Adipocyte (in vitro differentiated cells): ENCODE results near the gene SS18.

Experiments
- DNase-seq: peaks from one replicate; pipeline ENCODE4 v3.0.0-alpha.2; 2015; ENCODE audit warnings: low read depth
- H3K27me3 ChIP-seq: replicated peaks from 2 replicates; pipeline ENCODE4 v1.7.0; 2013; ENCODE audit warnings: mild to moderate bottlenecking, low read length, moderate library complexity; ENCODE audit not compliant: control insufficient read depth, insufficient read depth
- H3K36me3 ChIP-seq: 2 replicates; pipeline ENCODE4 v1.7.0; 2013; ENCODE audit warnings: low read length, mild to moderate bottlenecking, moderate library complexity; ENCODE audit not compliant: control insufficient read depth, insufficient read depth, severe bottlenecking
- H3K4me1 ChIP-seq: 2 replicates; pipeline ENCODE4 v1.7.0; 2013; ENCODE audit warnings: mild to moderate bottlenecking, low read length, moderate library complexity; ENCODE audit not compliant: control insufficient read depth, insufficient read depth
- H3K4me3 ChIP-seq: 2 replicates; pipeline ENCODE4 v1.7.0; 2013; ENCODE audit warnings: mild to moderate bottlenecking, low read length, moderate library complexity
- H3K9ac ChIP-seq: 2 replicates; pipeline ENCODE4 v1.7.0; 2013; ENCODE audit warnings: mild to moderate bottlenecking, low read length, moderate library complexity
- H3K9me3 ChIP-seq: 2 replicates; pipeline ENCODE4 v1.7.0; 2013; ENCODE audit warnings: mild to moderate bottlenecking, low read length, moderate library complexity; ENCODE audit not compliant: control insufficient read depth

Gene SS18

GRCh38 chr18:26071725-26072124 lies 18.7 kb downstream of the SS18 start:
- Histone ChIP-seq H3K9me3 (peaks cover 14% of the 10 kb centered on the region), H3K9ac (no peak overlapping the region), H3K27me3 (no peaks in the 10 kb centered on the region), H3K36me3 (peaks cover 94% of the 10 kb centered on the region), H3K4me1 (peaks cover 10% of the 10 kb centered on the region), H3K4me3 (no peak overlapping the region)
- DNase-seq: peak; percentile 14

- DNase-seq: no peak
- Histone ChIP-seq H3K9me3 (peaks cover 14% of the 10 kb centered on the region), H3K4me3 (no peak overlapping the region), H3K4me1 (peaks cover 10% of the 10 kb centered on the region), H3K27me3 (no peaks in the 10 kb centered on the region), H3K36me3 (peaks cover 94% of the 10 kb centered on the region), H3K9ac (no peak overlapping the region)
These were observed 19.4 kb downstream of the SS18 start for GRCh38 chr18:26071020-26071419.

GRCh38 chr18:26059357-26059756 lies 31.1 kb downstream of the SS18 start:
- no peak for DNase-seq
- Histone ChIP-seq H3K4me3 (no peak overlapping the region), H3K9me3 (no peaks in the 10 kb centered on the region), H3K4me1 (peaks cover 16% of the 10 kb centered on the region), H3K27me3 (no peaks in the 10 kb centered on the region), H3K36me3 (peaks cover 66% of the 10 kb centered on the region), H3K9ac (no peak overlapping the region)

GRCh38 chr18:26057344-26057773 lies 33.1 kb downstream of the SS18 start:
- Histone ChIP-seq H3K27me3 (no peaks in the 10 kb centered on the region), H3K4me1 (peaks cover 20% of the 10 kb centered on the region), H3K9me3 (no peaks in the 10 kb centered on the region), H3K9ac (no peak overlapping the region), H3K36me3 (peaks cover 79% of the 10 kb centered on the region), H3K4me3 (no peak overlapping the region)
- DNase-seq: no peak

GRCh38 chr18:26056291-26056690 lies 34.1 kb downstream of the SS18 start:
- H3K27me3 ChIP-seq: no peaks in the 10 kb centered on the region
- H3K4me3 ChIP-seq: no peak overlapping the region
- peaks cover 78% of the 10 kb centered on the region for H3K36me3 ChIP-seq
- peak; percentile 24 for DNase-seq
- no peak overlapping the region for H3K9ac ChIP-seq
- peaks cover 26% of the 10 kb centered on the region for H3K4me1 ChIP-seq
- no peaks in the 10 kb centered on the region for H3K9me3 ChIP-seq

GRCh38 chr18:26052505-26052904 lies 37.9 kb downstream of the SS18 start:
- Histone ChIP-seq H3K27me3 (no peaks in the 10 kb centered on the region), H3K36me3 (peaks cover 78% of the 10 kb centered on the region), H3K9ac (no peak overlapping the region), H3K4me1 (peaks cover 31% of the 10 kb centered on the region), H3K4me3 (no peak overlapping the region), H3K9me3 (no peaks in the 10 kb centered on the region)
- DNase-seq: no peak

- Histone ChIP-seq H3K9ac (no peak overlapping the region), H3K36me3 (peaks cover 74% of the 10 kb centered on the region), H3K9me3 (no peaks in the 10 kb centered on the region), H3K4me3 (no peak overlapping the region), H3K4me1 (peaks cover 24% of the 10 kb centered on the region), H3K27me3 (no peaks in the 10 kb centered on the region)
- no peak for DNase-seq
These were observed 38.6 kb downstream of the SS18 start for GRCh38 chr18:26051843-26052242.

GRCh38 chr18:26046419-26047077 lies 43.9 kb downstream of the SS18 start:
- Histone ChIP-seq H3K4me1 (peaks cover 19% of the 10 kb centered on the region), H3K4me3 (no peak overlapping the region), H3K27me3 (no peaks in the 10 kb centered on the region), H3K9ac (no peak overlapping the region), H3K9me3 (no peaks in the 10 kb centered on the region), H3K36me3 (peaks cover 31% of the 10 kb centered on the region)
- DNase-seq: no peak

GRCh38 chr18:26044807-26045206 lies 45.6 kb downstream of the SS18 start:
- peaks cover 19% of the 10 kb centered on the region for H3K36me3 ChIP-seq
- no peak for DNase-seq

GRCh38 chr18:26040051-26040656 lies 50.3 kb downstream of the SS18 start:
- DNase-seq: no peak
- H3K27me3 ChIP-seq: no peaks in the 10 kb centered on the region
- H3K4me1 ChIP-seq: peaks cover 6% of the 10 kb centered on the region
- H3K4me3 ChIP-seq: no peak overlapping the region
- H3K36me3 ChIP-seq: peaks cover 46% of the 10 kb centered on the region
- H3K9ac ChIP-seq: no peak overlapping the region
- no peaks in the 10 kb centered on the region for H3K9me3 ChIP-seq

More at GRCh38 chr18:26044807-26045206, 45.6 kb downstream of the SS18 start:
- H3K4me1 ChIP-seq: peaks cover 19% of the 10 kb centered on the region
- no peak overlapping the region for H3K9ac ChIP-seq
- H3K4me3 ChIP-seq: no peak overlapping the region
- H3K27me3 ChIP-seq: no peaks in the 10 kb centered on the region
- H3K9me3 ChIP-seq: no peaks in the 10 kb centered on the region

GRCh38 chr18:26039203-26039602 lies 51.2 kb downstream of the SS18 start:
- Histone ChIP-seq H3K4me3 (no peak overlapping the region), H3K9ac (no peak overlapping the region), H3K4me1 (peaks cover 6% of the 10 kb centered on the region), H3K36me3 (peaks cover 56% of the 10 kb centered on the region), H3K27me3 (no peaks in the 10 kb centered on the region), H3K9me3 (no peaks in the 10 kb centered on the region)
- DNase-seq: no peak
